ENCODE data around the gene RBM33.
"Not testable (repeated sequence)": the region's sequence is repeated elsewhere in the genome, so short reads cannot be mapped to it uniquely, and the experiment has no call there.

Gene RBM33

DNA sequence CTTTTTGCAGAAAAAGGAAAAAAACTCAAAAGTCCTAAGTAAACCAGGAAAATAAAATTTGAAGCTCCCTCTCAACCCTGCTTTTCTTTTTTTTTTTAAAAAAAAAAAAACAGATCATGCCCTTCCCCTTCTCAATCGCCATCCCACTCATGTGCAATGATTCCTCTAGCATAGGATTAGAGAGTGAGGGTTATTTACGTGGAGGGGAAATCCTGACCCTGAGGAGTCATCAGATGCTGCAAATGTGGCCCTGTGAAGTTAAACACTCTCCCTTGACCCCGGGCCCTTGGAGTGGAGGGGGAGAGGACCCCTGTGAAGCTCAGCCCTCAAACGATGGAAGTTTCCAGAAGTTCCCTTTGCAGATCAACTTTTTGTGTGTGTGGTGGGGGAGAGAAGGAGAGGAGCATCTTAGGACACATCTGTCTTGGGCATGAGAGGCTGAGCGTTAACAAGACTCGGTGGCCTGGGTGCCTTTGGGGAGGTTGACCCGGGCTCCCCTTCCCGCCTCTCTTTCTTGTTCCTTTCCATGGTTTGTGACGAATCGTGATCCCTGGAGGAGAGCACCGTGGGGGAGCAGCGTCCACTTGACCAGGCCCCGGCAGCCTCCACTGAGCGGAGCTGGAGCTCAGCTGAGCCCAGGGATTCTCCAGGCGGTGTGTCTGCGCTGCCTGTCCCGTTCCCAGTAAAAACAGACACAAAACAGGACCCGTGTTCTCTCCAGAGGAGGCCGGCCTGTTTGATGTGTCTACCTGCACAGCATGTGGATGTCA is 169.3 kb downstream of the RBM33 start:
- no peak for DNase-seq

GRCh38 chr7:155814316-155815276 is 170.1 kb downstream of the RBM33 start:
- DNase-seq: no peak

GRCh38 chr7:155815332-155816191 is 171.1 kb downstream of the RBM33 start:
- peak in 1 of 2 experiments; percentile 51 for DNase-seq

- no peak for DNase-seq
Observed at GRCh38 chr7:155816192-155816508, 171.7 kb downstream of the RBM33 start.

- DNase-seq: no peak
Observed at GRCh38 chr7:155816996-155817395, 172.5 kb downstream of the RBM33 start.

DNA sequence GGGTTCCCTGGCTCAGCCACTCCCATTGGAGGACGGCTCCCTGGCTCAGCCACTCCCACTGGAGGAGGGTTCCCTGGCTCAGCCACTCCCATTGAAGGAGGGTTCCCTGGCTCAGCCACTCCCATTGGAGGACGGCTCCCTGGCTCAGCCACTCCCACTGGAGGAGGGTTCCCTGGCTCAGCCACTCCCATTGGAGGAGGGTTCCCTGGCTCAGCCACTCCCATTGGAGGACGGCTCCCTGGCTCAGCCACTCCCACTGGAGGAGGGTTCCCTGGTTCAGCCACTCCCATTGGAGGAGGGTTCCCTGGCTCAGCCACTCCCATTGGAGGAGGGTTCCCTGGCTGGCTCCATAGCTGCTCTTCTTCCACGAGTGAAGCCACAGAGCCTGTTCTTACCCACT is 173.1 kb downstream of the RBM33 start:
- DNase-seq: not testable (repeated sequence)

DNA sequence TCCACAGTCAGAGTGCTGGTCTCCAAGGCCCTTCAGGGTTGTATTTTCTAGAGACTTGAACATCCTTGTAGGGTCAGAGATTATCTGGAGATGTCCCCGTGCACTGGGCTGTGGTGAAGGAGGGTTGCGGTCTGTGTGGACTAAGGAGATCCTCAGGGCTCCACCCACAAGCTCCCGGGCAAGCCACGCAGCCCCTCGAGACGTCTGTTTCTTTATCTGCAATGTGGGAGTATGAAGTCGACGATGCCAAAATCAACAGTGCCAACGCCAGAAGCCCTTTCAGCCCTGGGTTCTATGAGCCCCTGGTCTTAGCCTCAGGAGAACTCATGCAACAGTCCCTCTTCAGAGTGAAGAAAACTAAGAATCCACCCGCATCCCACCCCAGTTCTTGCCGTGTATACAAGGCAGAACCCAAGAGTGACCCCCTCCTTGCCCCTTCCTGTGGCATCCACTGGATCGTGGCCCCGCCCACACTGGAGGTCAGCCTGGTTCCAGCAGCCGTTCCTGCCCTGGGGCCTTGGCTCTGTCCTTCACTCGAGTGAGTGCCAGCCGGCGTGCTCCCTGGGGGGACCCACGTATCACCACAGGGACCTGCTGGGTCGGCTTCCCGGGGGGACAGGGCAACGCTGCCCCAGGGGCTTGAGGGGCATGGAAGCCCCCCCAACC is 173.8 kb downstream of the RBM33 start:
- DNase-seq: no peak

- DNase-seq: no peak
Observed at GRCh38 chr7:155818820-155819168, 174.3 kb downstream of the RBM33 start.

DNA sequence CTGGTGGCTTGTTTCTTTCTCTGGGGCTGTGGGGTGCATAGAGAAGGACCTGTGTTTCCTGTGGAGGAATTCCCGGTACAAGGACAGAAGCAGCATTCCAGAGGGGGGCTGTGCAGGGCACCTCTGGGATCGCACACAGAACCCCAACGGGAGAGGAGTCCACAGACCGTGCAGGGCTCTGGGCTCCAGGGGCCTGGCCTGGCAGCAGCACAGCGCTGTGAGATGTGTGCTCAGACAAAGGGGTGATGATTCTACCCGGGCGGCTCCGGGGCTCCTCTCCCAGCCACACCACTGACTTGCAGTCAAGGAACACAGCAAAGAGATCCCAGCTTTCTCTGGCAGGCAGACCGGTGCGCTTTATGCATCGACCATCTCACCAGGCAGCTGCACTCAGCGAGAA is 174.7 kb downstream of the RBM33 start:
- DNase-seq: no peak

DNA sequence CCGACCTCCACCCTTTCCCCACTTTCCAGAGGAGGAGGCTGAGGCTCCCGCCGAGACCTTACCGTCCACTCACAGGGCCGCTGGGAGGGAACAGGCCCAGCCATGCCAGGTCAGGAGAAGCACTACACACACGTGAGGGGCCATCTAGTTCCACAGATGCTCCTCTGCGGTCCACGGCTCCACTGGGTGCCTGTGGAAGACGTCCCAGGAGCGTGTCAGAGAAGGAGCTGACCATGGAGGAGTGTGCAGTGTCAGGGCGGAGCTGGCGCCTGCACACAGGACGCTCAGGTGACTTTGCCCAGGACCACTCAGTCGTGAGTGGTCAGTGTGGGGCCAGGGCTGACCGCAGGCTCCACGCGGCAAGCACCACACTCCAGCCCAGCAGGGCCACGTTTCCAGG is 175.8 kb downstream of the RBM33 start:
- DNase-seq: no peak

GRCh38 chr7:155820788-155821187 is 176.3 kb downstream of the RBM33 start:
- no peak for DNase-seq

GRCh38 chr7:155821851-155822250 is 177.4 kb downstream of the RBM33 start:
- DNase-seq: no peak

DNA sequence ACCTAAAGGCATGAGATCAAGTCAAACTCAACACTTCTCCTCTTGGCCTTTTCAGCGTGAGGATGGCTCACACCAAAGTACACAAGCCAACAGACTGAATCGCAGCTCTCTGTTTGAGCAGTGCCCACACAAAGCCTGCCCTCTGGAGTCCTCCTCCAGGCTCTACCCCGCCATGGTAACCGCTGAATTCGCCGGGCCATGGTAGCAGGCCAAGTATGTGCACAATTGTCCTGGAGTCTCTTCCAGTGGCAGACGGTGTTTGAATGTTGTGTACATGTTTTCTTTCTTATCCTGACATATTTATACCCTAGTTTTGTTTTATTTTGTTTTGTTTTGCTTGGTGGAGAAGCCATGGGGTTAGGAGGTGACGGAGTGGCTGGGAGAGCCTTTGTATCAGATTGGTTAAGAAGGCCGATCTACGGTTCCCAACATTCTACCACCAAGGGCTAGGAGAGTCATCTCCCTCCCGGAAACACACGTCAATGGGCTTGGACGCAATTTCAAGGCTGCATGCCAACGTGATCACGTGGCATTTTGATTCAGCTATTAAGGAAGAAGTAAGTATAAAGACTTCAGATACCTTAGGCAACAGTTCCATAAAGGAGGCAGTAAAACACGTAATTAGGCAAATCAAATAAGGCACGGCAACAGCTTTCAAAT is 179.9 kb downstream of the RBM33 start:
- no peak for DNase-seq

DNA sequence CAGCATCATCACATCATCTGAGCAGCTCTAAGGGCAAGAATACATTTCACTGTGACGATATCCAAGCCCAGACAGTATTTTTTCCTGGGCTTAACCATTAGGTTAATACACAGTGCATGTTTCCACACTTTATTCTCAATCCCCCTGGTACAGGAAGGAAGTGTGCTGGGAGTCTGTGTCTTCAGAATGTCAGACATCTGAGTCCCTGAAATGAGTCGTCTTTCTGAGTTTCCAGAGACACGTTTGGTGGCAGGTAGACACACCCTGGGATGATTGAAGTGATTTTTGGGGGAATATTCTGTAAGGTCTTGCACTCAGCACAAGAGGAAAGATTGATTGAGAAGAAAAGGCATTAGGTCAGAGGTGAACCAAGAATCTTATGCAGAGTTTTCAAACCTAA is 180.9 kb downstream of the RBM33 start:
- DNase-seq: no peak

DNA sequence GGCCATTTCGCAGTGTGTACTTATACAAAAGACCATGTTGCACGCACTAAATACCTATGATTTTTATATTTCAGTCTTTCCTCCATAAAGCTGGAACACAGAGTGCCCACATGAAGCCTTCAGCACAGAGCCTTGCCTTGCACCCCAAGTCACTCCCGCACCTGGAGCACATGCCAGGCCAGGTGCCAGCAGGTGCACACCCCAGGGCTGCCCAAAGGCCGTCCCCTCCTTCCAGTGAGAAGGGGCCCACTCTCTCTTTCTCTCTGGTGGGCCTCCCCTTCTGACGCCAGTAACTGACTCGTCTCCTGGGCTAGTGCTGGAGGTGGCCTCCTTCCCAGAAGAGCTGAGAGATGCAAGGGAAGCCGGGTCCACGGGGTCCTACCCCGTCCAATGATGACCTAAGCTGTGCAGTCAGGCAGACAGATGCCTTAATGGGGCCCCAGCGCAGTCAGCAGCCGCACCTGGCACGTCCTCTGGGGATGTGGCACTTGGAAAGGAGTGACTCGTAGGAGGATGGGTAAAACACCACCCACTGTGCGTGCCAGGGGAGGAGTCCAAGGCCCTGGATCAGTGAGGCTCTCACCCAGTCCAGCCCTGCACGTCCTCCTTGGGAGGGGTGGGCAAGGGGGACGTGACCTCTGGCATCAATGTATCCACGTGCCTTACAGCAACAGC is 185.5 kb downstream of the RBM33 start:
- DNase-seq: no peak

Data from NCI-H524 (cell line).